NB4 (cell line): ENCODE data around the gene VAV3.

Experiments used
- MYC ChIP-seq: IDR thresholded peaks from 2 replicates; pipeline ENCODE4 v1.6.1; 2011; ENCODE audit warnings: low read depth, low read length
- POLR2A ChIP-seq: IDR thresholded peaks from 2 replicates; pipeline ENCODE4 v1.6.1; 2011; ENCODE audit warnings: mild to moderate bottlenecking; ENCODE audit not compliant: insufficient read length; ENCODE audit errors: extremely low read depth
- TF ChIP-seq, protein P1 (sequence below): IDR thresholded peaks from one replicate; pipeline ENCODE4 v1.5.1; 2012; ENCODE audit warnings: low read depth, low read length
- TF ChIP-seq, protein P2 (sequence below): IDR thresholded peaks from 2 replicates; pipeline ENCODE4 v1.6.1; 2011; ENCODE audit warnings: low read depth, low read length

DNA sequence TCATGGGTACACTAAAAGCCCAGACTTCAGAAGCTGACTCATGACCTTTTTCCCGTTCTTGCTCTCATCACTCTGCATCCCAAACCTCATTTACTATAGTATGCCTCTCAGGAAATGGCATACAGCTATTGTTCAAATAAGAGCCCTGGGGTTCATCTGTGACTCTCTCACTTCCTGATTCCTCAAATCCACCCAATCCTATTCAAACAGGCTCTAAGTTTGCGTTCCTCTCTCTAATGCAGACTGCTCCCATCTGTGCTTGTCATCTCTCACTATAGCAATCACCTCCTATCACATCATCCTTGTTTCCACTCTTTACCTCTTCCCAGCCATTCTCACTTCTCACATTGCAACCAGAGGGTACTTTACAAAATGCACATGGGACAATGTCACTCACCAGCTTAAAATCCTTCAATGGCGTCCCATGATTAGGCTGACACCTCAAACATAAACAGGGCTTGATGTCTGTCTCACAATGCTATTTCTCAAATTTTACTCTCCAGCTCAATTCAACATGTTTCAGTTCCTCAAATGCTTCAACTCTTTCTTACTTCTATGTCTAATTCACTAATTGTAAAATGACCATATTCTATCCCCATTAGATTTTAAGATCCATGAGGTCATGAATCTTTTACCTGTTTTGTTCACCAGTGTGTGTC is 415.7 kb downstream of the VAV3 start:
- TF ChIP-seq, protein P1, sequence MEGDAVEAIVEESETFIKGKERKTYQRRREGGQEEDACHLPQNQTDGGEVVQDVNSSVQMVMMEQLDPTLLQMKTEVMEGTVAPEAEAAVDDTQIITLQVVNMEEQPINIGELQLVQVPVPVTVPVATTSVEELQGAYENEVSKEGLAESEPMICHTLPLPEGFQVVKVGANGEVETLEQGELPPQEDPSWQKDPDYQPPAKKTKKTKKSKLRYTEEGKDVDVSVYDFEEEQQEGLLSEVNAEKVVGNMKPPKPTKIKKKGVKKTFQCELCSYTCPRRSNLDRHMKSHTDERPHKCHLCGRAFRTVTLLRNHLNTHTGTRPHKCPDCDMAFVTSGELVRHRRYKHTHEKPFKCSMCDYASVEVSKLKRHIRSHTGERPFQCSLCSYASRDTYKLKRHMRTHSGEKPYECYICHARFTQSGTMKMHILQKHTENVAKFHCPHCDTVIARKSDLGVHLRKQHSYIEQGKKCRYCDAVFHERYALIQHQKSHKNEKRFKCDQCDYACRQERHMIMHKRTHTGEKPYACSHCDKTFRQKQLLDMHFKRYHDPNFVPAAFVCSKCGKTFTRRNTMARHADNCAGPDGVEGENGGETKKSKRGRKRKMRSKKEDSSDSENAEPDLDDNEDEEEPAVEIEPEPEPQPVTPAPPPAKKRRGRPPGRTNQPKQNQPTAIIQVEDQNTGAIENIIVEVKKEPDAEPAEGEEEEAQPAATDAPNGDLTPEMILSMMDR: no peak
- no peak for TF ChIP-seq POLR2A
- no peak for TF ChIP-seq MYC
- TF ChIP-seq, protein P2, sequence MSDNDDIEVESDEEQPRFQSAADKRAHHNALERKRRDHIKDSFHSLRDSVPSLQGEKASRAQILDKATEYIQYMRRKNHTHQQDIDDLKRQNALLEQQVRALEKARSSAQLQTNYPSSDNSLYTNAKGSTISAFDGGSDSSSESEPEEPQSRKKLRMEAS: no peak
